Measurements from ENCODE around the gene LRSAM1. TPM values are rescaled to one million over a fixed set of nuclear protein-coding genes. Genes with fewer than 3 reads are reported as not detected.
A peak's percentile ranks its signal among the peaks of the same experiment; 100 is the strongest.

The LRSAM1 gene
- total RNA-seq, 4 donors from 2014 or later, result 15.5 to 26.5 (median 20.2) TPM

- no peak for TF ChIP-seq POLR2A (IDR thresholded peaks at IDR 0.05)
- no peaks in the 10 kb centered on the region for H3K9me3 ChIP-seq
- peaks cover 0 to 20% (median 0%) of the 10 kb centered on the region in 3 donors for H3K4me1 ChIP-seq
- no peak overlapping the region for H3K4me3 ChIP-seq
- no peaks in the 10 kb centered on the region for H3K27me3 ChIP-seq
- H3K36me3 ChIP-seq, result peaks cover 0 to 82% of the 10 kb centered on the region in 2 donors
- 80% methylated on average over 4 of the region's 20 CpGs; no CpG with 5 or more reads in 1 of the 2 donors for WGBS, 2 donors (ENCODE audit: low coverage in 1 of 2)
- H3K27ac ChIP-seq, result no peak overlapping the region
- ATAC-seq, result no peak
Observed at GRCh38 chr9:127503379-127503921, 52.1 kb downstream of the LRSAM1 start.

DNA sequence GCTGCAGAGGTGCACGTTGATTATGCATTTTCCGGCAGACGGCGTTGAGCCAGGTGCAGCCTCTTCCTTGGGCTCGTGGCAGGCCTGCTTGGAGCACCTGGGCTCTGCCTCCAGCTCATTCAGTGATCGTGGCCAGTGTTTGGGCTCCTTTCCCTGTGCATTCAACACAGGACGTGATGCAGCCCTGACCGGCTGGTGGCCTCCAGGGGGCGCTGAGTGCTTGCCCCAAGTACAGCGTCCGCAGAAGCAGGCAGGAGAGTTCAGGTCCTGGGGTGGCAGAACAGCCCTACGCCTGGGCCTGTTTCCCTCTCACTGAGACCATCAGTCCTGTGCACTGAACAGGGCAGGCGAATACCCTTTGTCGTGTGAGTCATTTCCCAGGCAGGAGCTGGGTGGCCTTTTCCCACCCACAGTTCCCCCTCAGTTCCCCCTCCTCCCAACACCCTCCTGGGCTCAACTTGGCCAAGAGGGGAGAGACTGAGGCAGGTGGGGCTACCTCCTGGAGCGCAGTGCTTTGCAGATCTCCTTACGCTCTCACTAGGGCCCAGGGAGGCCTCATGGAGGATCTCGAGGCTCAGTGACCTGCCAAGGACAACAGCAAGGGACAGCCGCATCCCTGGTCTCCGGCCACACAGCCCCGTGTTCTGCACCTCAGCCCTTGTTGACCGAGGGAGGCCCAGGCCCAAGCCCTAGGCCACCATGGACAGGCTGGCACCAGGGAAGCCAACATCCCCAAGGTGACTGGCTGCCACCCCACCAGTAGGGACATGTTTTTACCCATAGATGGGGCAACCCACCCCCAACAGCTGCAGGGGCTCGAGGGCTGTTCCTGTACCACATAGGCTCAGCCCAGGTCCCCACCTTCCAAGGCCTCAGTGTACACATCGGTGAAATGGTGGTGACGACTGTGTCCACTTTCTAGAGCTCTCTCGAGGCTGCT lies 52.9 kb downstream of the LRSAM1 start:
- Histone ChIP-seq H3K36me3 (peaks cover 0 to 88% of the 10 kb centered on the region in 2 donors), H3K4me1 (peaks cover 0 to 22% (median 0%) of the 10 kb centered on the region in 3 donors), H3K27ac (peak overlapping the region in 3 of 4 donors; percentile 57 to 63 (median 60)), H3K4me3 (no peak overlapping the region), H3K27me3 (no peaks in the 10 kb centered on the region), H3K9me3 (no peaks in the 10 kb centered on the region)
- no CpG with 5 or more reads among the region's 25 CpGs for WGBS, 2 donors (ENCODE audit: low coverage in 1 of 2)
- no peak for TF ChIP-seq EP300 (IDR thresholded peaks at IDR 0.05)
- no peak for TF ChIP-seq POLR2A (IDR thresholded peaks at IDR 0.05)
- peak; percentile 31 for TF ChIP-seq POLR2AphosphoS5 (IDR thresholded peaks at IDR 0.05)
- peak in 3 of 4 experiments; percentile 91 to 94 (median 93) for TF ChIP-seq CTCF (IDR thresholded peaks at IDR 0.05)
- peak; percentile 84 for ATAC-seq

- peak overlapping the region in 2 of 4 donors; percentile 57 to 63 for H3K27ac ChIP-seq
- WGBS, 2 donors (ENCODE audit: low coverage in 1 of 2), result no CpG with 5 or more reads among the region's 8 CpGs
- peaks cover 0 to 93% of the 10 kb centered on the region in 2 donors for H3K36me3 ChIP-seq
Observed at GRCh38 chr9:127504887-127505251, 53.6 kb downstream of the LRSAM1 start.

DNA sequence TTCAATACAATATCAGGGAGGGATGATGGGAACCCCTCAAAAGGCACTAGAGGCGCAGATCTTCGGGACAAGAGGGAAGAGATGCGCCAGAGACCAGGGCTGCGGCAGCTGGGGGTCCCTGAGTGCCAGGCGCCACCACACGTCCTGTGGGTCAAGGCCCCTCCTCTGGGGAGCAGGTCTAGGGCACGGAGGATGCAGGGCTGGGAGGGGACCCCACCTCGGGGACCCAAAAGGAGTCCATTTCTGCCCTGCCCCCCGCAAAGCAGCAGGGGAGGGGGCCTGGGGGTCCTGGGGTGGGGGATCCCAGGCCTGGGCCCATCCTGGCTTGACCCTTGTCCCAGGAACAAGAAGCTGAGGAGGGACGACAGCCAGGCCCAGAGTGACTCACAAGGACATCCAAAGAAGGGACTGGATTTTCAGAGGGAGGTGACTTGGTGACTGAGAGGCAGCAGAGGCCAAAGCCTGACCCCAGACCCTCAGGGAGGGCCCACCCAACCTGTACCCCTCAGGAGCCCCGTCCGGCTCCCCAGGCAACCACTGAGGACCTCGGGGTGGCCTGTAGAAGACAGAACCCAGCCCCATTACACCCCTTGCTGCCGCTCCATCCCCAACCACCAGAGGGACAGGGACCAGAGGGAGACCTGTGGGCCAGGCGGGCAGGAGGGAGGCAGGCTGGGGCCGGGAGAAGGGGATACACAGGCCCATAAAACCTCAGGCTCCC lies 54.2 kb downstream of the LRSAM1 start:
- no peaks in the 10 kb centered on the region for H3K27me3 ChIP-seq
- H3K4me1 ChIP-seq, result peaks cover 0 to 35% (median 0%) of the 10 kb centered on the region in 3 donors
- H3K36me3 ChIP-seq, result peaks cover 0 to 96% of the 10 kb centered on the region in 2 donors
- TF ChIP-seq CTCF (IDR thresholded peaks at IDR 0.05) (peak in 3 of 4 experiments; percentile 41 to 62 (median 62)), POLR2A (IDR thresholded peaks at IDR 0.05) (no peak), POLR2AphosphoS5 (IDR thresholded peaks at IDR 0.05) (no peak), EP300 (IDR thresholded peaks at IDR 0.05) (no peak)
- 57 to 100% methylated on average over 1 to 11 of the region's 16 CpGs for WGBS, 2 donors (ENCODE audit: low coverage in 1 of 2)
- no peaks in the 10 kb centered on the region for H3K9me3 ChIP-seq
- no peak overlapping the region for H3K4me3 ChIP-seq
- no peak for ATAC-seq
- peak overlapping the region in 2 of 4 donors; percentile 57 to 63 for H3K27ac ChIP-seq

More at GRCh38 chr9:127504887-127505251, 53.6 kb downstream of the LRSAM1 start:
- TF ChIP-seq EP300 (IDR thresholded peaks at IDR 0.05) (no peak), POLR2A (IDR thresholded peaks at IDR 0.05) (no peak), POLR2AphosphoS5 (IDR thresholded peaks at IDR 0.05) (no peak), CTCF (IDR thresholded peaks at IDR 0.05) (no peak)
- H3K9me3 ChIP-seq, result no peaks in the 10 kb centered on the region
- ATAC-seq, result no peak
- no peaks in the 10 kb centered on the region for H3K27me3 ChIP-seq
- no peak overlapping the region for H3K4me3 ChIP-seq
- peaks cover 0 to 29% (median 0%) of the 10 kb centered on the region in 3 donors for H3K4me1 ChIP-seq

All from gastroesophageal sphincter (tissue), 4 donors.